ENCODE measurements around the gene MLLT10. TPM values are rescaled to one million over a fixed set of nuclear protein-coding genes. Genes with fewer than 3 reads are reported as not detected.
A peak's percentile ranks its signal among the peaks of the same experiment; 100 is the strongest.

MLLT10 gene
- total RNA-seq, 1 experiment from 2014 or later: 72.3 TPM

- peak overlapping the region in 2 of 3 experiments; percentile 84 to 96; a peak in 4 of 7 replicates for H3K27ac Mint-ChIP-seq
- no peak overlapping the region for H3K9ac ChIP-seq (ENCODE audit: extremely low read depth, insufficient read length, low read length)
- TF ChIP-seq CTCF (conservative IDR thresholded peaks at IDR 0.05): no peak
- H3K27me3 Mint-ChIP-seq (ENCODE audit: low read depth): peaks cover 21% of the 10 kb centered on the region
- no CpG with 5 or more reads among the region's 3 CpGs for WGBS (ENCODE audit: extremely low coverage, insufficient read length, low lambda C conversion rate)
- no peak overlapping the region for H2BK120ac ChIP-seq (ENCODE audit: low read depth, low read length, poor library complexity, severe bottlenecking)
- no peak overlapping the region for H4K5ac ChIP-seq (ENCODE audit: insufficient read length, low read depth, low read length)
- no peak overlapping the region for H3K56ac ChIP-seq (ENCODE audit: insufficient read length, low read depth, low read length)
- H2BK15ac ChIP-seq (ENCODE audit: low read depth, low read length): no peak overlapping the region
- no peaks in the 10 kb centered on the region for H4K20me1 ChIP-seq (ENCODE audit: control insufficient read depth, insufficient read depth, insufficient read length)
- peaks cover 20% of the 10 kb centered on the region; the same call in 1 of the 2 replicates for H3K27me3 ChIP-seq (ENCODE audit: insufficient read depth, low read length)
- no peak overlapping the region for H3K4me2 ChIP-seq (ENCODE audit: insufficient read depth, insufficient read length, low read length)
- H3K4me1 ChIP-seq (ENCODE audit: insufficient read depth, low read length): peaks cover 10% of the 10 kb centered on the region; the same call in 1 of the 2 replicates
- no peak for DNase-seq
- H2AK5ac ChIP-seq (ENCODE audit: insufficient read length, low read length): no peak overlapping the region
- no peaks in the 10 kb centered on the region; a peak in 2 of 5 replicates for H3K9me3 Mint-ChIP-seq
- H3K23ac ChIP-seq (ENCODE audit: insufficient read length, low read depth, low read length): no peak overlapping the region
- peaks cover 54% of the 10 kb centered on the region for H3K23me2 ChIP-seq (ENCODE audit: insufficient read length, low read depth, low read length, poor library complexity, severe bottlenecking)
- no peak overlapping the region for H2AFZ ChIP-seq (ENCODE audit: low read length)
- H3K4me3 Mint-ChIP-seq: peak overlapping the region; percentile 2 to 92; a peak in 3 of 5 replicates
- H3K27ac ChIP-seq (ENCODE audit: insufficient read length, low read depth, low read length): no peak overlapping the region
- H3K36me3 Mint-ChIP-seq (ENCODE audit: insufficient read depth in 1 of 3, low read depth in 3 of 3): no peaks in the 10 kb centered on the region; a peak in 1 of 7 replicates
- no peak overlapping the region for H2BK12ac ChIP-seq (ENCODE audit: insufficient read length, low read depth, low read length)
- H3K79me1 ChIP-seq (ENCODE audit: insufficient read depth, low read depth, low read length, poor library complexity, severe bottlenecking): no peaks in the 10 kb centered on the region
- H3K9me3 ChIP-seq (ENCODE audit: control insufficient read depth, low read depth, low read length): no peaks in the 10 kb centered on the region
- no peak overlapping the region for H3K14ac ChIP-seq (ENCODE audit: insufficient read depth, low read length)
- H3K4me1 Mint-ChIP-seq: peaks cover 69 to 72% of the 10 kb centered on the region in 2 experiments
- H3K79me2 ChIP-seq (ENCODE audit: insufficient read depth, low read length): no peaks in the 10 kb centered on the region
- no peak overlapping the region for H2BK20ac ChIP-seq (ENCODE audit: low read depth, low read length, poor library complexity, severe bottlenecking)
- no peak overlapping the region for H2BK5ac ChIP-seq (ENCODE audit: insufficient read length, low read length)
- H3T11ph ChIP-seq (ENCODE audit: low read length): no peak overlapping the region
- no peak overlapping the region for H3K4ac ChIP-seq (ENCODE audit: low read depth, low read length)
- H4K91ac ChIP-seq (ENCODE audit: insufficient read length, low read depth, low read length): no peak overlapping the region
- no peak overlapping the region for H3K18ac ChIP-seq (ENCODE audit: insufficient read length, low read depth, low read length)
- no peak overlapping the region for H4K8ac ChIP-seq (replicated peaks; ENCODE audit: insufficient read length, low read depth, low read length)
Observed at GRCh38 chr10:21511946-21512572, 22.0 kb upstream of the MLLT10 start.
